Upper lobe of left lung (tissue), 6 donors: ENCODE results near the gene PEX14. TPM values are rescaled to one million over a fixed set of nuclear protein-coding genes. Genes with fewer than 3 reads are reported as not detected.

Experiments
- ATAC-seq, 2 donors: fragments of 200-7000 bp; cut with Tn5 transposase; one replicate each; pipeline ENCODE4 v1.9.1; 2022; ENCODE audit warnings: mild to moderate bottlenecking in 2 of 2, moderate library complexity in 2 of 2; ENCODE audit not compliant: low FRiP score in 2 of 2
- DNase-seq, 2 donors: peaks; one replicate each; pipeline ENCODE4 v3.0.0-alpha.2; 2019 to 2020
- H3K27ac ChIP-seq, 4 donors: fragments of 200-600 bp; sonication (generic); one replicate each; pipeline ENCODE4 v1.5.1; 2016 to 2019
- H3K27me3 ChIP-seq, 4 donors: fragments of 200-600 bp; sonication (generic); one replicate each; pipeline ENCODE4 v1.5.1; 2017 to 2019
- H3K36me3 ChIP-seq, 4 donors: fragments of 200-600 bp; sonication (generic); one replicate each; pipeline ENCODE4 v1.5.1; 2016 to 2019
- H3K4me1 ChIP-seq, 4 donors: fragments of 200-600 bp; sonication (generic); one replicate each; pipeline ENCODE4 v1.5.1; 2018 to 2019
- H3K4me3 ChIP-seq, 4 donors: fragments of 200-600 bp; sonication (generic); one replicate each; pipeline ENCODE4 v1.5.1; 2017 to 2019; ENCODE audit warnings: mild to moderate bottlenecking in 2 of 4, moderate library complexity in 1 of 4
- H3K9me3 ChIP-seq, 4 donors: fragments of 200-600 bp; sonication (generic); one replicate each; pipeline ENCODE4 v1.5.1; 2018 to 2019
- EP300 ChIP-seq, 4 donors: sonication (generic); formaldehyde crosslinking; IDR thresholded peaks; one replicate each; pipeline ENCODE4 v1.5.1; 2017; ENCODE audit warnings: antibody characterized with exemption in 4 of 4, control low read depth in 2 of 4
- POLR2A ChIP-seq, 4 donors: fragments of 450-650 bp; IDR thresholded peaks; one replicate each; pipeline ENCODE4 v1.5.1; 2016 to 2017; ENCODE audit warnings: antibody characterized with exemption in 4 of 4, mild to moderate bottlenecking in 2 of 4
- POLR2AphosphoS5 ChIP-seq, 2 donors: sonication (generic); formaldehyde crosslinking; IDR thresholded peaks; one replicate each; pipeline ENCODE4 v1.5.1; 2017; ENCODE audit warnings: antibody characterized with exemption in 2 of 2
- WGBS, 2 donors: methylation state at CpG; one replicate each; pipeline ENCODE4 v1.1.5; 2017 to 2018; 5-methylcytosine and 5-hydroxymethylcytosine counted together
- total RNA-seq, 6 donors: library from RNA; depleted of rRNA in 4 of 6; stranded (reverse); fragments of >200 nt in 4 of 6; gene quantifications; one replicate each; pipeline versions ENCODE4 v1.1.0 to v1.2.1, GENCODE V29; 2016 to 2021
- TF ChIP-seq, protein P1 (sequence below), 6 experiments: fragments of 450-650 bp in 4 of 6; fragments of 200-600 bp in 2 of 6; sonication (generic) in 2 of 6; IDR thresholded peaks; one replicate each; pipeline ENCODE4 v1.5.1; 2016 to 2019; ENCODE audit warnings: antibody characterized with exemption in 6 of 6
- donor health status: DM: no; HTN: no; CAD: no; lungs with moderate emphysema.
- donor health status: DM: no; HTN: yes; CAD: no; lungs with severe emphysema.

PEX14 gene
- total RNA-seq, 6 donors from 2014 or later: 21.2 to 43.0 (median 29.9) TPM

GRCh38 chr1:10662090-10662688 lies 187.4 kb downstream of the PEX14 start:
- TF ChIP-seq, protein P1, sequence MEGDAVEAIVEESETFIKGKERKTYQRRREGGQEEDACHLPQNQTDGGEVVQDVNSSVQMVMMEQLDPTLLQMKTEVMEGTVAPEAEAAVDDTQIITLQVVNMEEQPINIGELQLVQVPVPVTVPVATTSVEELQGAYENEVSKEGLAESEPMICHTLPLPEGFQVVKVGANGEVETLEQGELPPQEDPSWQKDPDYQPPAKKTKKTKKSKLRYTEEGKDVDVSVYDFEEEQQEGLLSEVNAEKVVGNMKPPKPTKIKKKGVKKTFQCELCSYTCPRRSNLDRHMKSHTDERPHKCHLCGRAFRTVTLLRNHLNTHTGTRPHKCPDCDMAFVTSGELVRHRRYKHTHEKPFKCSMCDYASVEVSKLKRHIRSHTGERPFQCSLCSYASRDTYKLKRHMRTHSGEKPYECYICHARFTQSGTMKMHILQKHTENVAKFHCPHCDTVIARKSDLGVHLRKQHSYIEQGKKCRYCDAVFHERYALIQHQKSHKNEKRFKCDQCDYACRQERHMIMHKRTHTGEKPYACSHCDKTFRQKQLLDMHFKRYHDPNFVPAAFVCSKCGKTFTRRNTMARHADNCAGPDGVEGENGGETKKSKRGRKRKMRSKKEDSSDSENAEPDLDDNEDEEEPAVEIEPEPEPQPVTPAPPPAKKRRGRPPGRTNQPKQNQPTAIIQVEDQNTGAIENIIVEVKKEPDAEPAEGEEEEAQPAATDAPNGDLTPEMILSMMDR (IDR thresholded peaks at IDR 0.05): no peak
- TF ChIP-seq POLR2AphosphoS5 (IDR thresholded peaks at IDR 0.05): no peak
- no peak for TF ChIP-seq POLR2A (IDR thresholded peaks at IDR 0.05)
- no peak for TF ChIP-seq EP300 (IDR thresholded peaks at IDR 0.05)
- H3K36me3 ChIP-seq: peaks cover 3 to 46% (median 41%) of the 10 kb centered on the region in 4 donors
- DNase-seq (no peak), ATAC-seq (no peak)
- H3K4me1 ChIP-seq: peaks cover 46 to 58% (median 54%) of the 10 kb centered on the region in 4 donors
- H3K27me3 ChIP-seq: no peaks in the 10 kb centered on the region
- H3K27ac ChIP-seq: peak overlapping the region in 1 of 4 donors; percentile 97
- no peak overlapping the region for H3K4me3 ChIP-seq
- no peaks in the 10 kb centered on the region for H3K9me3 ChIP-seq
- WGBS, 2 donors: 91 to 96% methylated on average over 8 of the region's 8 CpGs

DNA sequence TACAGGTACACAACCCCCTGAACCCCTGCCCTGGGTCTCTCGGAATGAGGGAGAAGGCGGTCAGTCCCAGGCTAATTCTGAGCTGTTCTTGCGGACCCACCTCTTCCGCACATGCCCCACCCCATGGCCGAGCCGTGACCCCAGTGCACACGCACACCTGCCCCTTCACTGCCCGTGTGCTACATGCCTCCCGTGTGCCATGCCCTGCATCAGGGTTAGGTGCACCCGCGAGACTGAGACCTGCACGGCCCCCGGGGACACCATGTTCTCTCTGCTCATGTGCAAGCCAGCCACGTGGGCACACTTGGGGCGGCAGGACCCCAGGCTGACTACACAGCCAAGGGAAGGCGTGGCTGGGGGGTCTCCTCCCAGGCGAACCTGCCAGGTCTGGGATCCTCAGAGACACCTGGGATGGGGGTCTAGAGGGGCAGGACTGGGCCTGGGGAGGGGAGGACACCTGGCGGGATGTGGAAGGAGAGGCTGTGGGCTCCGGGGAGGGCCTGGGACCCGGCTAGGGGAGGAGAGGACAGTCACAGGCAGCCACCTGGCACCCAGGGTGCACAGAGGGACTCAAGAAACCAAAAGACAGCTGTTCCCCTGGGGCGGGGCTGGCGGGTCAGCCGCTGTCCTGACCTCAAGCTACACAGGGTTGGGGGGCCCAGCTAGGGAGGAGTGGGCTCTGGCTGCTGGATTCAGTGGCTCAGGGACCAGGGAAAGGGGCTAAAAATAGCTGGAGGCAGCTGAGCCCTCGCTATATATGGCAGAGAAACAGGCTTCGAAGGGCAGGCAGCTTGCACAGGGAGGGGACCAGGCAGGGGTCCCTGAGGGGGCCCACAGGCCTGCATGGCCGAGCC lies 188.3 kb downstream of the PEX14 start:
- Histone ChIP-seq H3K4me1 (peaks cover 55 to 67% (median 62%) of the 10 kb centered on the region in 4 donors), H3K36me3 (peaks cover 3 to 42% (median 36%) of the 10 kb centered on the region in 4 donors), H3K27me3 (no peaks in the 10 kb centered on the region), H3K9me3 (no peaks in the 10 kb centered on the region), H3K27ac (peak overlapping the region; percentile 82 to 97 (median 88)), H3K4me3 (peak overlapping the region in 1 of 4 donors; percentile 15)
- DNase-seq (no peak), ATAC-seq (no peak)
- TF ChIP-seq POLR2AphosphoS5 (IDR thresholded peaks at IDR 0.05) (no peak), POLR2A (IDR thresholded peaks at IDR 0.05) (no peak), EP300 (IDR thresholded peaks at IDR 0.05) (no peak)
- TF ChIP-seq, protein P1 (IDR thresholded peaks at IDR 0.05): no peak
- 73 to 76% methylated on average over 16 to 23 of the region's 26 CpGs for WGBS, 2 donors

DNA sequence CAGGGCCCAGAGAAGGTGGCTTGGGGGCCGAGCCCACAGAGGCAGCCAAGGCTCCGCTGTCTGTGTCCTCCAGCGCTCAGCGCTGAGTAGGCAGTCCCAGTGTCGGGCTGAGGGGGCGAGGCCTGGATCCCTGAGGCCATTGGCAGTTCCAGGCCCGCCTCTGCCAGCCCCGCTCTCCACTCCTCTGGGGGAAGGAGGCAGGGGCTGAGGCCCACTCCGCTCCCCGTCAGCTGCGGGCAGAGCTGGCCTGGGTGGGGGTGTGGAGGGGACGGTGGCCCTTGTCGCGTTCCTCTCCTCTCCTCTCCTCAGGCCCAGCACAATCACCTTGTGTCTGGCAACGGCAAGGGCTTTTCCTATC lies 188.9 kb downstream of the PEX14 start:
- TF ChIP-seq, protein P1 (IDR thresholded peaks at IDR 0.05): no peak
- TF ChIP-seq POLR2A (IDR thresholded peaks at IDR 0.05) (peak in 1 of 4 donors; percentile 29), EP300 (IDR thresholded peaks at IDR 0.05) (no peak), POLR2AphosphoS5 (IDR thresholded peaks at IDR 0.05) (peak; percentile 14 to 37)
- Histone ChIP-seq H3K27ac (peak overlapping the region; percentile 82 to 97 (median 88)), H3K4me1 (peaks cover 58 to 72% (median 67%) of the 10 kb centered on the region in 4 donors), H3K4me3 (peak overlapping the region in 1 of 4 donors; percentile 15), H3K9me3 (no peaks in the 10 kb centered on the region), H3K27me3 (no peaks in the 10 kb centered on the region), H3K36me3 (peaks cover 0 to 36% (median 31%) of the 10 kb centered on the region in 4 donors)
- ATAC-seq: peak in 1 of 2 donors; percentile 32
- WGBS, 2 donors: 32 to 60% methylated on average over 1 to 12 of the region's 15 CpGs
- peak in 1 of 2 donors; percentile 58 for DNase-seq

DNA sequence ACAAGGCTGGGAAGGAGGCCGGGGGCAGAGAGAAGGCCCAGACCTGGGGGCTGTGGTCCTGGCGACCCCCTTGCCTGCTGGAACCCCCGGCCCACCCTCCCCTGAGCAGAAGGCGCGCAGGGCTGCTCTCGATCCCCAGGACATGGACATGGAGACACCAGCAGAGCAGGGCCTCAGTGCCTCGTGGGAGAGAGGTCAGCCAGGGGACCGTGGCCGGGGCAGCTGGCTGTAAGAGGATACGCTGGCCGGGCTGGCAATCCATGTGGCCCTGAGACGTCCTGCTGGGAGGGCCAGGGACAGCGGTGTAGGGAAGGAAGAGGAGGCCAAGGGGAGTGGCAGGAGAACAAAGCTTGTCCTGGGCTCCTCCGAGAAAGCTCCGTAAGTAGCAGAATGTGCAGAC lies 189.5 kb downstream of the PEX14 start:
- Histone ChIP-seq H3K4me3 (peak overlapping the region in 1 of 4 donors; percentile 20), H3K9me3 (no peaks in the 10 kb centered on the region), H3K27ac (peak overlapping the region; percentile 82 to 97 (median 88)), H3K4me1 (peaks cover 64 to 78% (median 72%) of the 10 kb centered on the region in 4 donors), H3K27me3 (no peaks in the 10 kb centered on the region), H3K36me3 (peaks cover 0 to 30% (median 25%) of the 10 kb centered on the region in 4 donors)
- TF ChIP-seq POLR2AphosphoS5 (IDR thresholded peaks at IDR 0.05) (peak in 1 of 2 donors; percentile 24), EP300 (IDR thresholded peaks at IDR 0.05) (no peak), POLR2A (IDR thresholded peaks at IDR 0.05) (no peak)
- TF ChIP-seq, protein P1 (IDR thresholded peaks at IDR 0.05): peak in 1 of 6 experiments; percentile 9
- DNase-seq (no peak), ATAC-seq (no peak)
- WGBS, 2 donors: 60 to 64% methylated on average over 10 to 12 of the region's 15 CpGs
